Right atrium auricular region (tissue), 2 donors: ENCODE measurements around the gene WNT16. TPM values are rescaled to one million over a fixed set of nuclear protein-coding genes. Genes with fewer than 3 reads are reported as not detected.
"Not testable (repeated sequence)": the region's sequence is repeated elsewhere in the genome, so short reads cannot be mapped to it uniquely, and the experiment has no call there.

Source experiments
- DNase-seq: peaks from one replicate; pipeline ENCODE4 v3.0.0-alpha.2; 2019; ENCODE audit warnings: low spot score
- H3K27ac ChIP-seq, 2 donors: fragments of 200-600 bp; sonication (generic); 1 replicate in 1 of 2; 2 replicates in 1 of 2; pipeline ENCODE4 v1.5.1; 2016 to 2019
- H3K27me3 ChIP-seq, 2 donors: fragments of 200-600 bp; sonication (generic); one replicate each; pipeline versions ENCODE4 v1.5.1 to v1.6.0; 2017 to 2019
- H3K36me3 ChIP-seq: fragments of 200-600 bp; sonication (generic); one replicate; pipeline ENCODE4 v1.5.1; 2016
- H3K4me1 ChIP-seq, 2 donors: fragments of 200-600 bp; sonication (generic); one replicate each; pipeline versions ENCODE4 v1.5.1 to v1.6.0; 2017 to 2019
- H3K4me3 ChIP-seq, 2 donors: fragments of 200-600 bp; sonication (generic); 1 replicate in 1 of 2; 2 replicates in 1 of 2; pipeline ENCODE4 v1.5.1; 2017 to 2019; ENCODE audit warnings: mild to moderate bottlenecking in 1 of 2, moderate library complexity in 1 of 2
- H3K9me3 ChIP-seq, 2 donors: fragments of 200-600 bp; sonication (generic); one replicate each; pipeline ENCODE4 v1.5.1; 2019
- total RNA-seq, 2 donors: library from RNA; depleted of rRNA; stranded (reverse); fragments of >200 nt; gene quantifications; one replicate each; pipeline ENCODE4 v1.1.0, GENCODE V29; 2016
- TF ChIP-seq, protein P1 (sequence below), 2 donors: fragments of 200-600 bp; sonication (generic); IDR thresholded peaks; one replicate each; pipeline ENCODE4 v1.5.1; 2019; ENCODE audit warnings: antibody characterized with exemption in 2 of 2

WNT16 gene
- total RNA-seq, 2 donors from 2014 or later = 0.12 TPM; not detected in 1

DNA sequence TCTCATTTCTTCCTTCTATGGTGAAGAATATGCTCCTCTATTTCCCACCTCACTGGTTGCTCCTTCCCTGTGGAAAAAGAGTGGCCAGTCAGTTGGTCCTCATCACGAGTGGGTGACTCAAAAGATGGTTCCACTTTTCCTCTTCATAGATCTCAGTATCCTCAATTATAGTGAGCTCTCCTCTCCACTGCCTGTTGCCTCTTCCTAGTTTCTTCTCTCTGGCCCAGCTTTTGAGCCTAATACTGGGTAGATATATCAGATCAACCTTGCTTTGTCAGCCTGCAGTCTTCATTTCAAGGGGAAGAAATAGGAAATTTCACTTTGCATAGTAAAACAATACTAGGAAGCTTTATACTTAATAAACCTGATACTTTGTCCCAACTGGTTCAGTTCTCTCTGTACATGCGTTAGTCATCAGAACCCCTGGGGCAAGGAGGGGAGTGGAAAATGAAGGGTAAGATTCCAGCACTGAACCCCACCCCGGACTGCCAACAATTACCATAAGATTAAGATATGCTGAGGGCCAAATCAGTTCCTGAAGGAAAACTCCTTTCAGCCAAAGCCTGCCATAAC is 15.5 kb upstream of the WNT16 start:
- DNase-seq = no peak
- no peaks in the 10 kb centered on the region for H3K4me1 ChIP-seq
- H3K36me3 ChIP-seq = no peaks in the 10 kb centered on the region
- TF ChIP-seq, protein P1, sequence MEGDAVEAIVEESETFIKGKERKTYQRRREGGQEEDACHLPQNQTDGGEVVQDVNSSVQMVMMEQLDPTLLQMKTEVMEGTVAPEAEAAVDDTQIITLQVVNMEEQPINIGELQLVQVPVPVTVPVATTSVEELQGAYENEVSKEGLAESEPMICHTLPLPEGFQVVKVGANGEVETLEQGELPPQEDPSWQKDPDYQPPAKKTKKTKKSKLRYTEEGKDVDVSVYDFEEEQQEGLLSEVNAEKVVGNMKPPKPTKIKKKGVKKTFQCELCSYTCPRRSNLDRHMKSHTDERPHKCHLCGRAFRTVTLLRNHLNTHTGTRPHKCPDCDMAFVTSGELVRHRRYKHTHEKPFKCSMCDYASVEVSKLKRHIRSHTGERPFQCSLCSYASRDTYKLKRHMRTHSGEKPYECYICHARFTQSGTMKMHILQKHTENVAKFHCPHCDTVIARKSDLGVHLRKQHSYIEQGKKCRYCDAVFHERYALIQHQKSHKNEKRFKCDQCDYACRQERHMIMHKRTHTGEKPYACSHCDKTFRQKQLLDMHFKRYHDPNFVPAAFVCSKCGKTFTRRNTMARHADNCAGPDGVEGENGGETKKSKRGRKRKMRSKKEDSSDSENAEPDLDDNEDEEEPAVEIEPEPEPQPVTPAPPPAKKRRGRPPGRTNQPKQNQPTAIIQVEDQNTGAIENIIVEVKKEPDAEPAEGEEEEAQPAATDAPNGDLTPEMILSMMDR (IDR thresholded peaks at IDR 0.05) = no peak
- H3K27me3 ChIP-seq = no peaks in the 10 kb centered on the region
- H3K4me3 ChIP-seq = no peak overlapping the region
- H3K9me3 ChIP-seq = no peaks in the 10 kb centered on the region
- no peak overlapping the region for H3K27ac ChIP-seq

DNA sequence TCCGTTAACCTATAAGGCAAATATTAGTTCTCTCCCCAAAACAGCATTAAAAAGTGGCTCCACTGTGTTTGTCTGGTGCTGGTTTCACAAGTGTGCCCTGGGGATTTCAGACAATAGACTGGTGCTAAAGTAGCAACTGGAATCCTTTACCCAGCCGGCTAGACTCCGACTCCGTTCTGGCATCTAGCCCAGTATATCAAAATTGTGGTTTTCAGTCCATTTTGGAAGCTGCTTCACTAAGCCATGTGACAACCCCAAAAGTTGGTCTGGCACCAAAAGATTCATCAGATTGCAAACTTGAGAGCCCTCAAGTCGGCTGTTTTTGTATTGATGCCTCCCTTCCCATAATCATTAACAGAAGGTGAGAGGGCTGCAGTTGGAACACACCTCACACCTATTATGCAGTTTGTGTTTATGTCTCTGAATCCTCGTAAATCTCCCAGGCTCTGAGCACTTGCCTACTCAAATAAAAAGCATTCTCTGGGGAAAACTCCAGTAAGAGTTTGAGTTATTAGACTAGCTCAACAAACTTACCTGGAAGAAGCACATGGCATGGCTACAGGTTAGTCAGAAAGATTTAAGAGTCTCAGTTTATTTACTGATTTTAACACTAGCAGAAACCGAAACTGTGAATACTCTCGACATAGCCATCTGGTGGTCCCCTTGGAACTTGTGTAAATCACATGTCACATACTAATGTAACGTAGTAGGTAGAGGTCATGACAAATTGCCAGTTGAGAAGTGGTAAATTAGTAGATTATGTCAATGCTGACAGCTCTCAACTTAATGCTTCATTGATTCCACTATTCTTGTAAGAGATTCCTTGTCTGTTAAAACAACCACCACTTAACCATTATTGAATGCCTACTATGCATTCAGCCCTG is 14.8 kb upstream of the WNT16 start:
- Histone ChIP-seq H3K36me3 (no peaks in the 10 kb centered on the region), H3K4me1 (no peaks in the 10 kb centered on the region), H3K9me3 (no peaks in the 10 kb centered on the region), H3K4me3 (no peak overlapping the region), H3K27me3 (no peaks in the 10 kb centered on the region), H3K27ac (no peak overlapping the region)
- TF ChIP-seq, protein P1 (IDR thresholded peaks at IDR 0.05) = no peak
- DNase-seq = no peak

DNA sequence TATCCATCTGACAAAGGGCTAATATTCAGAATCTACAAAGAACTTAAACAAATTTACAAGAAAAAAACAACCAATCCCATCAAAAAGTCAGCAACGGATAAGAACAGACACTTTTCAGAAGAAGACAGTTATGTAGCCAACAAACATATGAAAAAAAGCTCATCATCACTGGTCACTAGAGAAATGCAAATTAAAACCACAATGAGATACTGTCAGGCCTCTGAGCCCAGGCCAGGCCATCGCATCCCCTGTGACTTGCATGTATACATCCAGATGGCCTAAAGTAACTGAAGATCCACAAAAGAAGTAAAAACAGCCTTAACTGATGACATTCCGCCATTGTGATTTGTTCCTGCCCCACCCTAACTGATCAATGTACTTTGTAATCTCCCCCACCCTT is 13.6 kb upstream of the WNT16 start:
- not testable (repeated sequence) for H3K4me1 ChIP-seq, H3K27ac ChIP-seq, DNase-seq, H3K27me3 ChIP-seq, H3K4me3 ChIP-seq, H3K9me3 ChIP-seq, H3K36me3 ChIP-seq

DNA sequence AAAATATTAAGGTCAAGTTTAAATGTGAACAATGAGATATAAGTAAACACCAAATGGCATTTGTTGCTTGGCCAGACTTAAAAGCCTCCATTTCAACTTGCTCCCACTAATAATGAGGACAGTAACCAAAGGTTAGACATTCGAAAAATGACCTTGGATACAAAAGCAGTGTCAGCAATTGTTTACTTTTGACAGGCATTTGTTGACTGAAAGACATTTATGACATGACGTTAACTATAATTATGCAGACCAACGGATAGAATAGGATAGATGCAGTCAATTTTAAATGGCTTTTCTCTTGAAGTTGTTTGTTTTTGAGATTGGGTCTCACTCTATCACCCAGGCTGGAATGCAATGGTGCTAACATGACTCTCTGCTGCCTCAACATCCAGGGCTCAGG is 6.3 kb upstream of the WNT16 start:
- no peaks in the 10 kb centered on the region for H3K9me3 ChIP-seq
- no peaks in the 10 kb centered on the region for H3K36me3 ChIP-seq
- H3K27me3 ChIP-seq = no peaks in the 10 kb centered on the region
- no peak for DNase-seq
- no peak overlapping the region for H3K27ac ChIP-seq
- no peak overlapping the region for H3K4me3 ChIP-seq
- TF ChIP-seq, protein P1 (IDR thresholded peaks at IDR 0.05) = no peak
- H3K4me1 ChIP-seq = no peaks in the 10 kb centered on the region

DNA sequence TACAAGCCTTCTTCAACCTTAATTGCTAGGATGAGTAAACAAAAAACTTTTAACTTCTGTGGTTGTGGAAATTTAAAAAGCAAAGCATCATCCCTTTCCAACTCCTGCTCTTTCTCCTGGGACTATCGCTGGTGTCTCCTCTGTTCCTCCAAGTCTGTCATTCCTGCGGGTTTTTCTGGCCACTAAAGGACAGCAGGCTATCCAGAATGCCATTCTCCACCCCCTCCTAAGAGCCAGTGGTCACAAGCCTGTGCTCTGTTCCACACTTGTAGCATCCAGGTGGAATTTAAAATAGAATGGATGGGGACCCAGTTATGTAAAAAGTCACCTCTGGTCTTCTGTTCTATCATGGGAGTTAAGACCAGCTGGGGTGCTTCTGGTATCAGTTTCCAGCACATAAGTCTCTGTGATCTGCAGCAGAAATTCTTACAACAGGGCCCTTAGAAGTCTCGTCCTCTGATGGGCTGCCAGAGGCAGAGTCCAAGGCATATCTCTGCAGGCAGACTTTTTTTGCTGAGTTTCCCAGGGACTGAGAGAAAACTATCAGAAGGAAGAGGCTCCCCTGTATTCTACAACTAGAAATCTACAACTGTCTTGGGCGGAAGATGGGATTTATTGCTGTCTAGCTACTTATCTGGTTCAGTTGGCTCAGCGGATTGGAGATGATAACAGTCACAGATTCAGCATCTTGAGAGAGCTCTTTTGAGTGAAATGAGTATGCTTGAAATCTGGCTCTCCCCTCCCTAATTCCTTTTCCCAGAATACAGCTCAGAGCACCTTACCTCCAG is 5.1 kb upstream of the WNT16 start:
- no peak for DNase-seq
- H3K4me3 ChIP-seq = no peak overlapping the region
- peaks cover 0 to 3% of the 10 kb centered on the region in 2 donors for H3K27me3 ChIP-seq
- H3K9me3 ChIP-seq = no peaks in the 10 kb centered on the region
- no peaks in the 10 kb centered on the region for H3K36me3 ChIP-seq
- TF ChIP-seq, protein P1 (IDR thresholded peaks at IDR 0.05) = no peak
- no peak overlapping the region for H3K27ac ChIP-seq
- peaks cover 0 to 1% of the 10 kb centered on the region in 2 donors for H3K4me1 ChIP-seq

DNA sequence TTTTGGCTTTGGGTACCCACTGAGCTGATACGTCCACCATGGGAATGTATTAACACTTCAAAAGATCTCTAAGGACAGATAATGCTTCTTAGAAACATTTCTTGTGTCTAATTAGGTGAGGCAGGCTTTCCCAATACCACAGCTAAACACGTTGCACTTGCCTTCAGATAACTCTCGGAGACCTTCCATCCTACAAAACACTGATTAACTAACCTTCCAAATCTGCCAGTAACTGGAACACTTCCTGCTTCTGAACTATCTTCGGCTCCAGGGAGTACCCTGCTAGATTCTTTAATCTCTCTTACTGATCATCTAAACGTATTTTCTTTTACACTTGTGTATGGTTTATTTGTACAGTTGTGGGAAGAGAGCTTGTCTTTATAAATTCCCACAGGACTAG is 1.1 kb upstream of the WNT16 start:
- Histone ChIP-seq H3K4me1 (peaks cover 0 to 22% of the 10 kb centered on the region in 2 donors), H3K4me3 (no peak overlapping the region), H3K36me3 (no peaks in the 10 kb centered on the region), H3K27me3 (peaks cover 14 to 33% of the 10 kb centered on the region in 2 donors), H3K27ac (no peak overlapping the region), H3K9me3 (no peaks in the 10 kb centered on the region)
- TF ChIP-seq, protein P1 (IDR thresholded peaks at IDR 0.05) = no peak
- no peak for DNase-seq
